Stimulated activated CD4-positive, alpha-beta T cell treated with anti-CD3 and anti-CD28 coated beads, TNF-alpha, amount 100 ng/mL, for 1 hour (primary cell): ENCODE measurements around the gene FCHO2.
"Not testable (repeated sequence)": the region's sequence is repeated elsewhere in the genome, so short reads cannot be mapped to it uniquely, and the experiment has no call there.

Experiments
- DNase-seq, 3 donors: peaks; one replicate each; pipeline ENCODE4 v3.0.0-alpha.2; 2020; ENCODE audit warnings: low read depth in 3 of 3, low spot score in 1 of 3

Gene FCHO2, protein sequence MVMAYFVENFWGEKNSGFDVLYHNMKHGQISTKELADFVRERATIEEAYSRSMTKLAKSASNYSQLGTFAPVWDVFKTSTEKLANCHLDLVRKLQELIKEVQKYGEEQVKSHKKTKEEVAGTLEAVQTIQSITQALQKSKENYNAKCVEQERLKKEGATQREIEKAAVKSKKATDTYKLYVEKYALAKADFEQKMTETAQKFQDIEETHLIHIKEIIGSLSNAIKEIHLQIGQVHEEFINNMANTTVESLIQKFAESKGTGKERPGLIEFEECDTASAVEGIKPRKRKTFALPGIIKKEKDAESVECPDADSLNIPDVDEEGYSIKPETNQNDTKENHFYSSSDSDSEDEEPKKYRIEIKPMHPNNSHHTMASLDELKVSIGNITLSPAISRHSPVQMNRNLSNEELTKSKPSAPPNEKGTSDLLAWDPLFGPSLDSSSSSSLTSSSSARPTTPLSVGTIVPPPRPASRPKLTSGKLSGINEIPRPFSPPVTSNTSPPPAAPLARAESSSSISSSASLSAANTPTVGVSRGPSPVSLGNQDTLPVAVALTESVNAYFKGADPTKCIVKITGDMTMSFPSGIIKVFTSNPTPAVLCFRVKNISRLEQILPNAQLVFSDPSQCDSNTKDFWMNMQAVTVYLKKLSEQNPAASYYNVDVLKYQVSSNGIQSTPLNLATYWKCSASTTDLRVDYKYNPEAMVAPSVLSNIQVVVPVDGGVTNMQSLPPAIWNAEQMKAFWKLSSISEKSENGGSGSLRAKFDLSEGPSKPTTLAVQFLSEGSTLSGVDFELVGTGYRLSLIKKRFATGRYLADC

DNA sequence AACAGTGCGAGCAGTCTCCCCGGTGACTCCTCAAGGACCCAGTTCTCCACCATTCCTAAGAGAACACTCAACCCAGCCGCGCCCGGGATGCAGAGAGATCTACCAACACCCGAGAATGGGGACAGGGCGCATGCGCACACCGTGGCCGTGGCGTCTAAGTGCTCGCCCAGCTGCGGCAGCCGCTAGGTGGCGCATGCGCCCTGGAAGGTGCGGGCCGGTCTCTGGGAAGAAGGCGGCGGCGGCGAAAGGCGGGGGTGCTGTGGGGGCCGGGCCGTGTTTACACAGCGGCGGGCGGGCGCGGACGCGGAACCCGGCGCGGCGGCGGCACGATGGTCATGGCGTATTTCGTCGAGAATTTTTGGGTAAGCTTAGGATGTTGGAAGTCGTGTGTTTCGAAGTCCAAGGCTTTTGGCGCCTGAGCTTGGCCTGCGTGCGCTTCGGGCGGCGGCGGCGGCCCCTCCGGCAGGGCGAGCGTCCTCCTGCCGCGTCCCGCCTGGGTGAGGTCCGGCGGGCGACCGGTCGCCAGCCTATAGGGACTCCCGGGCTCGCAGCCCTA, at the start of gene FCHO2:
TSS of gene FCHO2 (plus strand) at position 274 of the 556 bp plus-strand sequence. CDS start at position 330, 56 bp downstream.
- peak; percentile 89 to 97 (median 91) for DNase-seq

DNA sequence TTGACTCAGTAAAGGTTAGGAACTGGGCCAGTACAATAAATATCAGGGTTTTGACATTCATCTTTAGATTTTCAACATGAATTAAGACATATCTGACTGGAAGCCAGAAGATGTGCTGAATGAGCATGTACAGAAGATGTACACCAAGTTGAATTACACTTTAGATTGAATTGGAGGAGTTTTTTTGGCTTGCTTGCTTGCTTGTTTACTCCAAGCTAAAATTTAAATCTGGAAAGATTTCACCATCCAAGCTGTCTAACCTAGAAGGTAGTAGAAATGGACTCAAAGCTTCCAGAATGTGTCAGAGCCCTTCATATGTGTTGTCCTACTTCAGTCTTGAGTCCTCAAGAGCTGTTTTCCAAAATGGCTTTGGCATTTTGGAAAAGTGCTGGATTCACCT, 49.0 kb upstream of the FCHO2 start:
- DNase-seq: no peak

DNA sequence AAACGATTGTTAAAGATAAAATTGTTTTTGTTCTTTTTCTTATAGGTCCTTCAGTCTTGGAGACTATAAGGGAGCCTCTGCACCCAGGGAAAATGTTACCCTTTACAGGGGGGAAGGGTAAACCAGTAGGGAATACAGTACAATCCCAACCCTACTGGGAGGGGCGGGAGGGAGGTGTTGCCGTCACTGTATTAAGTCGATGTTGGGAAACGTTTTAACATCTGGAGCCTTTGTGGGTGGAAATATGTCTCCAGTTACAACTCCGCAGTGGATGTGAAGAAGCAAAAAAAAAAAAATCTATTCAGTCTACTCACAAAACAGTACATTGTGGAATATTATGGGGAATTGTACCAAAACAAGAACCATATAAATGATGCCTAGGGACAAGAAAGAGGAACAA, 47.2 kb upstream of the FCHO2 start:
- DNase-seq: no peak

DNA sequence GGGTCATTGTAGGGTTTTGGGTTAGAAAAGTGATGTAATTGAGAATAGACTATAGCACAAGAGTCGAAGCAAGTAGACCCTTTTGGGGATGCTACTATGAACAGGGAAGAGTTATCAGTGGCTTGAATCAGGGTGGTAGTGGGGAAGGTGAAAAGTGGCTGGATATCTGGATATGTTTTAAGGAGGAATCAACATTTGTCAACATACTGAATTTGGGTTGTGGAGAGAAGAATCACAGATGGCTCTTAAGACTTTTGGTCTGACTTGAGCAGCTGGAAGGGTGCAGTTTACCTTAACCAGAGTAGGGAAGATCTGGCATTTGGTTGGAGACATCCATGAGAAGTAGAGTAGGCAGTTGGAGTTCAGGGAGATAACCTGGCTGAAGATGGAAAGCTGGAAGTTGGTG, 38.5 kb upstream of the FCHO2 start:
- DNase-seq: no peak

DNA sequence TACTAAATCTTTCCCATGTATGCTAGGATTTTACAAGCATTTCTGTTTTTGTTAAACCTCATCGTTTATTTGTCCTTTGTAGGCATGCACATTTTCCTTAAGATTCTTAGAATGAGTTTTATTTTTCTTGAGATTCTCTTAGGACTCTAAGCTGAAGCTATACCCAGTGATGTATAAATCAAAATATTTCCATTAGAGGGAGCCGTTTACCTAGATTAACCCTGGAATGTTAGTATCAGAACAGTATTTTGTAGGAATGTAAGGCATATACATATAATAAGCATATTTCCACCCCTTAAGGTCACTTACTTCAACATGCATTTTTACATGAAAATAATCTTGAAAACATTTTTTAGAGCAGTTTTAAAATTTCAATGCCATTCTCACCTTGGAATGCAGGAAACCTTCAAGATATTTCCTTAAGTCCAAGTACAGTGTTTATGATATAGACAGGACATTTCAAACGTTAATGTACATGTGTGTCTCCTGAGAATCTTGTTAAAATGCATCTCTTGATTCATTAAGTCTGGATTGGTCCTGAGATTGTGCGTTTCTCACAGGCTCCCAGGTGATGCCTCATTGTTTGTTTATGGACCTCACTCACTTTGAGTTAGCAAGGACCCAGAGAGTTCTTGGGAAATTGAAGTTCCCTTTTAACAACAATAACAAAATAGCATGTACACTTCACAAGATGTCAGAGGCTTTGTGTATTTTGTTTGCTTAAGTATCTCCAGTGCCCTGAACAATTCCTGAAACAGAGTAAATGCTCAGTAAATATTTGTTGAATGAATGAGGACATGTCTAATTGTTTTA, 34.9 kb upstream of the FCHO2 start:
- DNase-seq: no peak

DNA sequence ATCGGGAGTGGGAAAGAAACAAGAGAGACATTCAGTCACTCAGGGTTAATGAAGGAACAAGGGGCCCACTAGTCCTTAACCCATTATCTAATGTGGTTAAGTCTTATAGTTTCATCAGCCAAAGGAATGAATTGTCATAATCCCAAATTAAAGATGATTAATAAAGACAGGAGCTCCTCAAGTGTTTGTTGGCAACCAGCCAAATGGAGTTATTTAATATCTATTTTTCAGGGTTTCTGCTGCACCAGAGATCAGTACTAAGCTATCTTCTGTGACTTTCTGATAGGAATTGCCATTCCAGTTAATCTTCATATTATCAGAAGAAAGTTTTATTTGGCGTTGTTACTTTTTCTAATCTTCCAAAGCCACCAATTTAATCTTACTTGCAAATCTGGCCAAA, 34.0 kb upstream of the FCHO2 start:
- DNase-seq: no peak

DNA sequence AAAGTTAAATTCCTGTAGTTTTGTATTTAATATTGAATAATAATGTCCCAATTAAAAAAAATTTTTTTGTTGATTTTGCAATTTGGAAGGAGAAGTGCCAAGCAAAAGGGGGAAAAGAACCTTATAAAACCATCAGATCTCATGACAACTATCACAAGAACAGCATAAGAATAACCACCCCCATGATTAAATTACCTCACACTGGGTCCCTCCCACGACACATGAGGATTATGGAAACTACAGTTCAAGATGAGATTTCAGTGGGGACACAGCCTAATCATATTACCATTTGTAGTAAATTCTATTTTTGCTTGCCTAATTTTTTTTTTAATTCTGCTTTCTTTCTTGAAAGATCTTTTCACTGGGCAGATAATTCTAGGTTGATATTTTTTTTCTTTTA, 33.4 kb upstream of the FCHO2 start:
- DNase-seq: no peak

DNA sequence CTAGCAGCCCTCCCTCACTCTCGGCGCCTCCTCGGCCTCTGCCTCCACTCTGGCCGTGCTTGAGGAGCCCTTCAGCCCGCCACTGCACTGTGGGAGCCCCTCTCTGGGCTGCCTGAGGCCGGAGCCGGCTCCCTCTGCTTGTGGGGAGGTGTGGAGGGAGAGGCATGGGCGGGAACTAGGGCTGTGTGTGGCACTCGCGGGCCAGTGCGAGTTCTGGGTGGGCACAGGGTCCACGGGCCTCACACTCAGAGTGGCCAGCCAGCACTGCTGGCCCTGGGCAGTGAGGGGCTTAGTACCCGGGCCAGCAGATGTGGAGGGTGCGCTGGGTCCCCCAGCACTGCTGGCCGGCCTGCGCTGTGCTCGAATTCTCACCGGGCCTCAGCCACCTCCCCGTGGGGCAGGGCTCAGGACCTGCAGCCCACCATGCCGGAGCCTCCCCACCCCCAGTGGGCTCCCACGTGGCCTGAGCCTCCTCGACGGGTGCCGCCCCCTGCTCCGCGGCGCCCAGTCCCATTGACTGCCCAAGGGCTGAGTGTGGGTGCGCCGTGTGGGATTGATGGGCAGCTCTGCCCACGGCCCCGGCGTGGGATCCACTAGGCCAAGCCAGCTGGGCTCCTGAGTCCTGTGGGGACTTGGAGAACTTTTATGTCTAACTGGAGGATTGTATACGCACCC, 30.4 kb upstream of the FCHO2 start:
- DNase-seq: no peak

DNA sequence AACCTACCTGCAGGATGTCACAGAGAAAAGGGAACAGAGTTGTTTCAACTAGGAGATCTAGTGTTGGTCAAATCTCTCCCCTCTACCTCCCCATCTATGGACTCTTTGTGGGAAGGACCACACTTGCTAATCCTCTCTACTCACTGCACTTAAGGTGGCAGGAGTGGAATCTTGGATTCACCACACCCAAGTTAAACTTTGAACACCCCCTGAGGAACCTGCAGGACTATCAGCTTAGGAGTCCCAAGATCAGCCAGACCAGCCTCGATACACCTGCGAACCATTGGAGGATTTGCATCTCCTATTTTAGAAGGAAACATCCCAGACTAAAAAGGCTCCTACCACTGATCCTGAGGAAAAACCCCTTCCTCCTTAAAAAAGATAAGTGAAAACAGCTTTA, 23.2 kb upstream of the FCHO2 start:
- DNase-seq: not testable (repeated sequence)

DNA sequence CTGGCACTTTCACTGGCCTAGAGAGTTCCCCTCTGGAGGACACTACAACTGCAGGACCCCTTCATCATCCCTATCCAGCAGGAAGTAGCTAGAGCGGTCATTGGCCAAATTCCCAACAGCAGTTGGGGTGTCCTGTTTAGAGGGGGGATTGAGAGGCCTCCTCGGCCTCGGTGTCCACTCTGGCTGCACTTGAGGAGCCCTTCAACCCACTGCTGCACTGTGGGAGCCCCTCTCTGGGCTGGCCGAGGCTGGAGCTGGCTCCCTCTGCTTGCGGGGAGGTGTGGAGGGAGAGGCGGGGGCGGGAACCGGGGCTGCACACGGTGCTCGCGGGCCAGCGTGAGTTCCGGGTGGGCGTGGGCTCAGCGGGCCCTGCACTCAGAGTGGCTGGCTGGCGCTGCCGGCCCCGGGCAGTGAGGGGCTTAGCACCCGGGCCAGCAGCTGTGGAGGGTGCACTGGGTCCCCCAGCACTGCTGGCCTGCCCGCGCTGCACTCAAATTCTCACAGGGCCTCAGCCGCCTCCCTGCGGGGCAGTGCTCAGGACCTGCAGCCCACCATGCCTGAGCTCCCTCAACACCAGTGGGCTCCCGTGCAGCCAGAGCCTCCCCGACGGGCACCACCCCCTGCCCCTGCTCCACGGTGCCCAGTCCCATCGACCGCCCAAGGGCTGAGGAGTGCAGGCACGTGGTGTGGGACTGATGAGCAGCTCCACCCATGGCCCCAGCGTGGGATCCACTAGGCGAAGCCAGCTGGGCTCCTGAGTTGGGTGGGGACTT, 20.7 kb upstream of the FCHO2 start:
- not testable (repeated sequence) for DNase-seq

DNA sequence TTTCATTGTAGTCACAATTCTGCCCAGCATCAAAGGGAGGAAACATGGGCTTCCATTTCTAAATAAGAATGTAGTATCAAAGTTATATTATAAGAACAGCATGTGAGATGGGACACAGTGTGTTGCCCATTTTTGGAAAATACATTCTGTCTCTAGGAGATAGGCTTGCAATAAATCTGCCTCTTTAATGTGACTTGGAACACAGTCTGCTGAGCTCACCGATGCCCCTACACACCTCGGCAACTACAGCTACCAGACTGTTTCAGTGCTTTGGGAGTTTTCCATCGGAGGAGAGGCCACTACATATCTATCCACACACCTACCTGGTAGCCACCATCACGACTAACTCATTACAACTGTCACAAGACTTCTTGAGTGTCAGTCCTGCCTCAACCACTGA, 18.9 kb upstream of the FCHO2 start:
- no peak for DNase-seq

DNA sequence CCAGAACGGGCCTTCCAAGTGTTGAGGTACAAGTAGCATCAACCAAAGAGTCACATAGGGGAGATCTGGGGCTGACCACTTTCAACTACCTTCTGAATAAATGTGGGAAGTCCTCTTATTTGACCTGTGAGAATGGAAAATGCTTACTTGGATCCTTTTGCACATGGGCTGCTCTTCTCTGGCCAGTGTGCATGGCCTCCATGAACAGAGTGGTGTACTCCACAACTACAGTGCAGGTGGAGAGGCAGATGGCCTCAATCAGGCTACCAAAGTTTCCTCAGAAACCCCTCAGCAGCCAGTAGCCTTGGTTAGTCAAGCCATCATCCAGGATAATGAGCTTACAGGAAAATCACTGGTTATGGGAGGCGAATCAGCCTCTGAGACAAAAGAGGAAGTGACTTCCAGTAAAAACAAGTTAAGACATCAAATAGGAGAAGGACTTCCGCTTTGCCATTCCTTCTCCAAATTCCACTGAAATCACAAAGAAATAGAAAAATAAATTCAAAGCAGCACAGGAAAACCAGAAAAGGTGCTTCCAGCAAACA, 18.3 kb upstream of the FCHO2 start:
- no peak for DNase-seq

DNA sequence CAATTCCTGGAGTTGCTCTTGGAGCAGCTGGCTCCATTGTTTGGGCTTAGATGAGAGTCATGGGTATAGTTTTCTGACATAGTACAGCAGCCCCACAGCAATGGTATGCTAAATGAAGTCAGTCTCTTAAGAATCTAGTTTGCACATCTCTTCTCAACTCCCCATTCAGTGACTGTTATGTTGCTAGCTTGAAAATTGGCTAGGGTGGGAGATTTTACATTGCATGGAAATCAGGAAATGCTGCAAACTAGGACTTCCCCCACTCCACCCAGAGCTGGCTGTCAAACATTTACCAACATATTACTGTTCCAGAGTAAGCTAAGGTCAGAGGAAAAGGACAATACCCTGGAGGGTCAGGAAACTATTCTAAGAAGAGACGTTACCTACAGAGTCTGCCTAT, 17.6 kb upstream of the FCHO2 start:
- DNase-seq: no peak

DNA sequence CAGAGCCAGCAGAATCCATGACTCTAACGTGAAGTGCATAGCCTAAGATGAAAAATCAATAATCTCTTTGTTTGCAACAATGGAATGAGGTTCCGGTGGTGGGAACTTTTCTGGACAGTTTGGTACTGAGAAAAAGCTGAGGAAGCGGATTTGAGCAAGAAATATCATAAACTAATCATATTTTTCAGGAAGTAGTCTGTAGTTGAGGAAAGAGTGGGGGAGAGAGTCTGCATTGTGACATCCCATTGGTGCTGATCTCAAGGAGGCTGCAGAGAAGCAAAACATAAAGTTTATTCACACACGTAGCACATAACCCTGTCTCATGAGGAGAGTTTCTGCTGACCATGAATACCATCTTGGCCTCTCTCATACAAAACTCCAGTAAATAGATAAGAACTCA, 15.8 kb upstream of the FCHO2 start:
- DNase-seq: no peak

DNA sequence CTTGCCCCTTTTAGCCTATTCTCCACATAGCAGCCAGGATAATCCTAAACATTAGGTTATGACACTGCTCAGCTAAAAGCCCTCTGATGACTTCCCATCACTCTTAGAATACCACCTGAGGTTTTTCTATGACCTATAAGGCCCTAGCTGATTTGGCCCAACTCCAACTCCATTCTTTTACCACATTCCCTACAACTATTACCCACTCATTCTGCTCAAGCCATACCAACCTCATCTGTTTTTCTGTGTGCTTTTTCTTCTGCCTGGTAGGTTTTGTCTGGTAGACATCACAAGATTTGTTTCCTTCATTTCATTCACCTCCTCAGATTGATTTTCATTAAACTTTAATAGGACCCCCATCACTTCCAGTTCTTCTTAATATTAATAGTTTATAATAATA, 12.5 kb upstream of the FCHO2 start:
- DNase-seq: no peak

DNA sequence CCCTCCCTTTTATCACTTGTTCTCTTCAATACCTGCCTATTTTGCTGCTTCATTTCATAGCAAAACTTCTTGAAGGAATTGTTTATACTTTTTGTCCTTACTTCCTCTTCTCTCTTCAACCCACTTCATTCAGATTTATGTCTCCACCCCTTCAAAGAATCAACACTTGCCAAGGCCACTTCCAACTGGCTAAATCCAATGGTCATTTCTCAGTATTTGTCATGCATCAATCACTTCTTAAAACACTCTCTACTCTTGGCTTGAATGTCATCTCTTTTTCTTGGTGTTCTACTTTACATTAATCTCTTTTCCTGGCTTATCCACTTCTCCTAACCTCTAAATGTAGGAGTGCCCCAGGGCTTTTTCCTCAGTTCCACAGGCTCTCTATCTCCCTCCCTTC, 8.3 kb upstream of the FCHO2 start:
- no peak for DNase-seq

DNA sequence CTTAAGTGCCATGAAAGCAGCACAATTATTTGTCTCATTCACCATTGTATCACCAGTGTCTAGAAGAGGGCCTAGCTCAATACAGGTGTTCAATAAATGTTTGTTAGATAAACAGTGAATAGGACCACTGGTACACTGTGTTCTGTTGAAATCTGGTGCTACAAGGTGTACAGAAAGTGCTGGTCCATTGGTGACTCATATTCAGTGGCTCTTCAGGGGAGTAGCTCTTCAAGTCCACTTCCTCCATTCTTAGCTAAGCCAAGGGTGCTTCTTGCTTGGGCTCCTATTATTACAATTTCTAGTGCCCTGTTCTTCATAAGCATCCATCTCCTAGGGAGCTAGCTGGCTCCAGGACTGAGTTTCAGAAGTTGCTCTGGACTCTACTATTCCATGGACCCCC, 6.4 kb upstream of the FCHO2 start:
- no peak for DNase-seq

DNA sequence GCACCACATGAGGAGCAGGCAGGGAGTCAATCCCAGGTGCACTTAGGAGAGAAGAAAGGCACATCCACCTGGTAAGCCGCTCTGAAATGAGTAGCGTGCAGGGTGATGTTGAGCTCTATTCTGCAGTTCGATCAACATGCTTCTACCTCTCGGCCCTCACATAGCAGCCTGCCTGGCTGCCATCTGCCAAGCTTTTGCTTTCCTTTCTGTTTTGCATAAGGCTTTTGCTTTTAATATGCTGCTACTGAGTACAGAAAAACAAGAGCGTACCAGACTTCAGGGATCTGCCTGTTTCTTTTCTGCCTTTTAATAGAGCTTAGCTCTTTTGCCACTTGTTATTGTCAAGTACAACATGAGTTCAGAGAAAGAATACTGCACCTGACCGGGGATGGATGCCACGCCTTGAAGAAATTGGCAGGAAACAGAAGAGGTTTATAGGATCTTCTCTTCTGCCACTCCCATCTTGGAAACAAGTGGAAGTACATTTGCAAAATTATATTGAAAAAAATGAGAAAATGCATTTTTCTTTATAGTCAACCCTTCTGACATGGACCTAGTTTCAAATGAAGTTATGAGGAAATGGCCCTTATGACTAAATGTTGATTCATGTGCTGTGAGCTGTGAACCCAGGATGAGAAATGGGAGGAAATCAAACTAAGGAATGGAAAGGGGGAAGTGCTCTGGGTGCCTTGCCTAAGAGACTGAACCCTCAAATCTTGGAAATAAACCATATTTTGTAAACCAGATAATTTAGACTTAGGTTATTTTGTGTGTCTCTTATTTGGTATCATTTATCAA, 4.0 kb upstream of the FCHO2 start:
- DNase-seq: no peak

DNA sequence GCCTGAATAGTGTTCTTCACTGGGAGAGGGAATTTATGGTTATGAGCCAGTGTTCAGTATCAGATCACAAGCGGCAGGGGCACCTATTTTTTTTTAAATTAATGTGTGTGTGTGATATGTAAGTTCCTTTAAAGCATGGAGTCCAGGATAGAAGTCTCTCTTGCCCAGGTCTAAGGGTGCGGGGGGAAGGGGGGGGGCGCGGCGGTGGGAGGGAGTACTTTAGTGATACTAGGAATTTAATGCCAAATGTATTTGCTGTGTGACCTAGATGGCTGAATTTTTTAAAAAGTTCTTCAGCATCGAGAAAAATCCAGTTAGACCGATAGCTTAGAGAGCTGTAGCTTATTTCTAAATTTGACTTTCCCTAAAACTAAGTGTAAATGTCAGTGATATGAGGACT, 1.5 kb upstream of the FCHO2 start:
- DNase-seq: no peak
